ENCODE results near the gene CORO2B.

The CORO2B gene

GRCh38 chr15:68620721-68621527, 42.1 kb downstream of the CORO2B start:
- H3K36me3 ChIP-seq (replicated peaks; ENCODE audit: insufficient read depth, low read length): no peaks in the 10 kb centered on the region
- no peaks in the 10 kb centered on the region for H3K4me1 ChIP-seq (ENCODE audit: low read length)
- no peak overlapping the region for H2AFZ ChIP-seq (ENCODE audit: low read length)
- no peak overlapping the region for H3K9ac ChIP-seq (ENCODE audit: low read length)
- no peaks in the 10 kb centered on the region for H3K9me2 ChIP-seq (replicated peaks; ENCODE audit: insufficient read depth, low read length)
- no peaks in the 10 kb centered on the region for H3K9me3 ChIP-seq (replicated peaks; ENCODE audit: insufficient read depth, low read length)
- H3F3A ChIP-seq (ENCODE audit: insufficient read depth, low read length): no peaks in the 10 kb centered on the region
- DNase-seq: no peak
- H4K20me1 ChIP-seq (ENCODE audit: insufficient read depth, low read length): no peaks in the 10 kb centered on the region
- TF ChIP-seq, protein P1, sequence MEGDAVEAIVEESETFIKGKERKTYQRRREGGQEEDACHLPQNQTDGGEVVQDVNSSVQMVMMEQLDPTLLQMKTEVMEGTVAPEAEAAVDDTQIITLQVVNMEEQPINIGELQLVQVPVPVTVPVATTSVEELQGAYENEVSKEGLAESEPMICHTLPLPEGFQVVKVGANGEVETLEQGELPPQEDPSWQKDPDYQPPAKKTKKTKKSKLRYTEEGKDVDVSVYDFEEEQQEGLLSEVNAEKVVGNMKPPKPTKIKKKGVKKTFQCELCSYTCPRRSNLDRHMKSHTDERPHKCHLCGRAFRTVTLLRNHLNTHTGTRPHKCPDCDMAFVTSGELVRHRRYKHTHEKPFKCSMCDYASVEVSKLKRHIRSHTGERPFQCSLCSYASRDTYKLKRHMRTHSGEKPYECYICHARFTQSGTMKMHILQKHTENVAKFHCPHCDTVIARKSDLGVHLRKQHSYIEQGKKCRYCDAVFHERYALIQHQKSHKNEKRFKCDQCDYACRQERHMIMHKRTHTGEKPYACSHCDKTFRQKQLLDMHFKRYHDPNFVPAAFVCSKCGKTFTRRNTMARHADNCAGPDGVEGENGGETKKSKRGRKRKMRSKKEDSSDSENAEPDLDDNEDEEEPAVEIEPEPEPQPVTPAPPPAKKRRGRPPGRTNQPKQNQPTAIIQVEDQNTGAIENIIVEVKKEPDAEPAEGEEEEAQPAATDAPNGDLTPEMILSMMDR (IDR thresholded peaks at IDR 0.05; ENCODE audit: low read length): no peak
- no peak for TF ChIP-seq EZH2 (optimal IDR thresholded peaks at IDR 0.05; ENCODE audit: low read depth, low read length)
- no peak for TF ChIP-seq EZH2phosphoT487 (IDR thresholded peaks at IDR 0.05; ENCODE audit: low read length)
- H3K4me2 ChIP-seq (ENCODE audit: low read depth, low read length): no peak overlapping the region
- no peak overlapping the region for H3K27ac ChIP-seq (ENCODE audit: low read length)
- no peaks in the 10 kb centered on the region for H3K79me2 ChIP-seq (ENCODE audit: low read length)
- H3K27me3 ChIP-seq (replicated peaks; ENCODE audit: insufficient read depth, low read length): no peaks in the 10 kb centered on the region
- H3K4me3 ChIP-seq (ENCODE audit: low read length): no peak overlapping the region

GRCh38 chr15:68621535-68621934, 42.7 kb downstream of the CORO2B start:
- no peaks in the 10 kb centered on the region for H3K4me1 ChIP-seq (ENCODE audit: low read length)
- H3F3A ChIP-seq (ENCODE audit: insufficient read depth, low read length): no peaks in the 10 kb centered on the region
- no peak overlapping the region for H3K9ac ChIP-seq (ENCODE audit: low read length)
- no peak overlapping the region for H3K4me2 ChIP-seq (ENCODE audit: low read depth, low read length)
- TF ChIP-seq, protein P1 (IDR thresholded peaks at IDR 0.05; ENCODE audit: low read length): no peak
- TF ChIP-seq EZH2phosphoT487 (IDR thresholded peaks at IDR 0.05; ENCODE audit: low read length): no peak
- H3K9me2 ChIP-seq (replicated peaks; ENCODE audit: insufficient read depth, low read length): no peaks in the 10 kb centered on the region
- H3K4me3 ChIP-seq (ENCODE audit: low read length): no peak overlapping the region
- H3K27me3 ChIP-seq (replicated peaks; ENCODE audit: insufficient read depth, low read length): no peaks in the 10 kb centered on the region
- H2AFZ ChIP-seq (ENCODE audit: low read length): no peak overlapping the region
- no peaks in the 10 kb centered on the region for H3K79me2 ChIP-seq (ENCODE audit: low read length)
- DNase-seq: no peak
- H3K9me3 ChIP-seq (replicated peaks; ENCODE audit: insufficient read depth, low read length): no peaks in the 10 kb centered on the region
- no peaks in the 10 kb centered on the region for H3K36me3 ChIP-seq (replicated peaks; ENCODE audit: insufficient read depth, low read length)
- no peak overlapping the region for H3K27ac ChIP-seq (ENCODE audit: low read length)
- no peaks in the 10 kb centered on the region for H4K20me1 ChIP-seq (ENCODE audit: insufficient read depth, low read length)

DNA sequence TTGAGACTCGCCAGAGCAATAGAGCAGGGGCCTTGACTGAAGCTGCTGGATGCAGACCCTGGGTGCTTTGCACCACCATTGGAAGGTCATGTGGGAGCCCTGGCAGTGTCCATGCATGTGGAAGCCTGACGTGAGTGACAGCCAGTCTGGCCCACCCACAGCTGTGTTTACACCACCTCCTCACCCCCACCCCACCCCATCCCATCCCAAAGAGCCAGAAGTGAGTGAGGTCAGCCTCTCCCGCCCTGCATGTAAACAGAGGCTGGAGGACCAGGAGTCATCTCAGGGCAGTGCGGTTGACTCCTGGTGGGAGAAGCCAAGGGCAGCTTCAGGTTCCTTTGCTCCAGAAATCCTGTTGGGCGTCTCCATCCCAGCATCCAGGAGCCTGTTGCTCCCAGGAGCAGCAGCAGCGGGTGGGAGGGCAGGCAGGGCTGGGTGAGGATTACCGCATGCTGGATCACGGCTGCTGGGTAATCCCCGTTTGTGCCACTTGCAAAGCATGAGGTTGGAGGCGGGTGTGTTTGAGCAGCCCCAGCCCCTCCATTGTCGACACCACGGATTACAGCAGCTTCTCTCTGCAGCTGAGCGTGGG, 44.6 kb downstream of the CORO2B start:
- Histone ChIP-seq H3K4me2 (ENCODE audit: low read depth, low read length) (no peak overlapping the region), H3K9ac (ENCODE audit: low read length) (no peak overlapping the region), H3K9me2 (replicated peaks; ENCODE audit: insufficient read depth, low read length) (no peaks in the 10 kb centered on the region), H3K79me2 (ENCODE audit: low read length) (no peaks in the 10 kb centered on the region), H4K20me1 (ENCODE audit: insufficient read depth, low read length) (no peaks in the 10 kb centered on the region), H3K4me1 (ENCODE audit: low read length) (no peaks in the 10 kb centered on the region), H3K27me3 (replicated peaks; ENCODE audit: insufficient read depth, low read length) (no peaks in the 10 kb centered on the region), H3K36me3 (replicated peaks; ENCODE audit: insufficient read depth, low read length) (no peaks in the 10 kb centered on the region), H2AFZ (ENCODE audit: low read length) (no peak overlapping the region), H3K4me3 (ENCODE audit: low read length) (no peak overlapping the region), H3K27ac (ENCODE audit: low read length) (no peak overlapping the region), H3K9me3 (replicated peaks; ENCODE audit: insufficient read depth, low read length) (no peaks in the 10 kb centered on the region), H3F3A (ENCODE audit: insufficient read depth, low read length) (no peaks in the 10 kb centered on the region)
- DNase-seq: no peak
- TF ChIP-seq, protein P1 (IDR thresholded peaks at IDR 0.05; ENCODE audit: low read length): no peak
- no peak for TF ChIP-seq EZH2 (optimal IDR thresholded peaks at IDR 0.05; ENCODE audit: low read depth, low read length)
- TF ChIP-seq EZH2phosphoT487 (IDR thresholded peaks at IDR 0.05; ENCODE audit: low read length): no peak
